HG03565 (cell line): ENCODE results near the gene C8B.

Experiments
- ATAC-seq: cut with Tn5 transposase; IDR thresholded peaks from one replicate; pipeline ENCODE4 v1.9.1; 2021; ENCODE audit warnings: mild to moderate bottlenecking, moderate library complexity; ENCODE audit not compliant: unreplicated experiment

The C8B gene

GRCh38 chr1:56903778-56904177 is 62.0 kb downstream of the C8B start:
- no peak for ATAC-seq

GRCh38 chr1:56901716-56902115 is 64.1 kb downstream of the C8B start:
- no peak for ATAC-seq

- no peak for ATAC-seq
These were observed 66.9 kb downstream of the C8B start for GRCh38 chr1:56898879-56899278.

GRCh38 chr1:56898005-56898373 is 67.8 kb downstream of the C8B start:
- no peak for ATAC-seq

- ATAC-seq: no peak
These were observed 68.4 kb downstream of the C8B start for GRCh38 chr1:56897150-56898004.

- ATAC-seq: no peak
These were observed 71.8 kb downstream of the C8B start for GRCh38 chr1:56894014-56894413.

GRCh38 chr1:56890229-56890628 is 75.6 kb downstream of the C8B start:
- ATAC-seq: no peak

- no peak for ATAC-seq
These were observed 84.4 kb downstream of the C8B start for GRCh38 chr1:56881417-56881816.

GRCh38 chr1:56880774-56881173 is 85.0 kb downstream of the C8B start:
- ATAC-seq: no peak
